Posterior vena cava (tissue), 2 donors: ENCODE measurements around the gene IMP4. TPM values are rescaled to one million over a fixed set of nuclear protein-coding genes. Genes with fewer than 3 reads are reported as not detected.
A peak's percentile ranks its signal among the peaks of the same experiment; 100 is the strongest.
"Not testable (repeated sequence)": the region's sequence is repeated elsewhere in the genome, so short reads cannot be mapped to it uniquely, and the experiment has no call there.

ENCODE experiments used
- DNase-seq: peaks from one replicate; pipeline ENCODE4 v3.0.0-alpha.2; 2020; ENCODE audit warnings: low spot score
- intact Hi-C, 2 donors: fragments of 100-400 bp; cut with DNase I; formaldehyde crosslinking; loops; one replicate each; pipeline versions ENCODE4 v1.14.1 to v1.14.2; 2022 to 2023
- long read RNA-seq, 2 donors: library from polyadenylated mRNA; unstranded; transcript quantifications; one replicate each; pipeline ENCODE4 v2.0.0, GENCODE V29; 2020 to 2021
- total RNA-seq, 2 donors: library from RNA; stranded (reverse); fragmentation: NEBNext Ultra II Directional; extraction: Animal tissue kit (Norgen Biotek cat#: 25700); gene quantifications; one replicate each; pipeline ENCODE4 v1.2.1, GENCODE V29; 2021
- donor health status: DM: yes; HTN: yes; CAD: no.
- donor health status: DM: yes; HTN: yes; CAD: no.

The IMP4 gene, protein sequence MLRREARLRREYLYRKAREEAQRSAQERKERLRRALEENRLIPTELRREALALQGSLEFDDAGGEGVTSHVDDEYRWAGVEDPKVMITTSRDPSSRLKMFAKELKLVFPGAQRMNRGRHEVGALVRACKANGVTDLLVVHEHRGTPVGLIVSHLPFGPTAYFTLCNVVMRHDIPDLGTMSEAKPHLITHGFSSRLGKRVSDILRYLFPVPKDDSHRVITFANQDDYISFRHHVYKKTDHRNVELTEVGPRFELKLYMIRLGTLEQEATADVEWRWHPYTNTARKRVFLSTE
- total RNA-seq = 10 to 100 TPM; 48.7 to 60.5 TPM
- long read RNA-seq, donor 1, transcript IMP4-201 (9 exons, 1,740 nt) = minor isoform, 6 of 21 reads
- long read RNA-seq, donor 1, transcript IMP4-208 (8 exons, 2,379 nt) = major isoform, 7 of 21 reads
- long read RNA-seq, donor 1, partial matches to known transcripts = 3 of 21 reads
- long read RNA-seq, donor 1, other reads (novel, unspliced or antisense) = 4 of 21 reads
- long read RNA-seq, donor 2, transcript IMP4-208 (8 exons, 2,379 nt) = minor isoform, 40 of 239 reads
- long read RNA-seq, donor 2, transcript IMP4-202 (9 exons, 822 nt) = minor isoform, 60 of 239 reads
- long read RNA-seq, donor 2, transcript IMP4-201 (9 exons, 1,740 nt) = major isoform, 88 of 239 reads
- long read RNA-seq, donor 2, partial matches to known transcripts = 12 of 239 reads
- long read RNA-seq, donor 2, other reads (novel, unspliced or antisense) = 29 of 239 reads

DNA sequence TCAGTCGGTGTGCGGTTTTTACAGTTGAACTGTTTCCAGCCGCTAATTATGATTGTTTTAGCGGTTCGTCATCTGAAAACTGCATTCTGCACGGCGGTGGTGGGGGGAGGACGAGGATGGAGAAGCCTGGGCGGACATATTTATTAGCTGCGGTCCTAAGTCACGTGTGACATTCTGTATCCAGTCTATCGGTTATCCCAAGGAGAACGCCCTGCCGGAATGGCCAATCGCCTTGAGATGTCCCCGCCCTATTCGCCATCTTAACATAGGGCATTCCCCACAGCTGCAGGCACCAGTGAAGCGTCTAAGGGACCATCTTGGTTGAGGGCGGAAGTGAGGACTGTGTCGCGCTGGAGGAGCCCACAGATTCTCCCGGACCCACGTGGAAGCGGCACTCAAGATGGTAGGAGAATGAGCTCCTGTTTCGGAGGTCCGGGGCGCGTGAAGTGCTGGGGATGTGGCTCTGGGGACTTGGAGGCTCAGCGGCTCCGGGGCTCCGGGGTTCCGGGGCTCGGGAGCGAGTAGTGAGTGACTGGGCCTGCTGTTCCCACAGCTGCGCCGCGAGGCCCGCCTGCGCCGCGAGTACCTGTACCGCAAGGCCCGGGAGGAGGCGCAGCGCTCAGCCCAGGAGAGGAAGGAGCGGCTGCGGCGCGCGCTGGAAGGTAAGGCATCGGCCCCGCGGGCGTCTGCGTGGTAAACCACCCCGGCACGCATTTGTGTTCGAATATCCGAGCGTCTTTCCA is at the start of gene IMP4:
Gene IMP4, plus strand, starts transcription at position 365 of the 743 bp plus-strand sequence. Its CDS starts 36 bp downstream, at position 401.
- peak; percentile 98 for DNase-seq
- intact Hi-C loops = no loop called here

DNA sequence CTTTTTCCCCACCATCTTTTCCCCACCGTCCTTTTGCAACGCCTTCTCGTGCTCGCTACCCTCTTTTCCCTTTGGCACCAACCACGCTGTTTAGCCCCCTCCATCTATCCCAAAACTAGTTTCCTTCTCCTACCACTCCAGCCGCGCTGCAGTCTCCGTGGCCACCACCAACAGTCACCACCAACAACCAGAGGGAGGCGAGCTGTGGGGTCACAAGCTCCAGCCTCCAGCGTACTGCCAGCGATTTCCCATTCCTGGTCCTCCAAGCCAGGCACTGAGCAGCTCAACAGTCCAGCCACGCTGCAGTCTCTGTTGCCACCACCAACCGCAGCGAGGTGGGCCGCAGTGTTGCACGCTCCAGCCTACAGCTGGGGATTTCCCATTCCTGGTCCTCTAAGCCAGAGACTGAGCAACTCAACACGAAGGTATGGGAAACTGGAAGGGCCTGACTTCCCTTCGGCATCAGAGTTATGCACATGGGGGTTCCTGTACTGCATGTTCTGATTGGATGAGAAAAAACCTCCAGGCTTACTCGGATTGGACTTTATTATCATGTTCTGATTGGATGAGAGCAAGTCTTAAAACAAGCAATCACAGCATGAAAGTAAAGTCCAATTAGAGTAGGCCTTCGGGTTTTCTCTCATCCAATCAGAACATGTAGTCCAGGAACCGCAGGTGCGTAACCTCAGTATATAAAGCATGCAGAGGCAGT is 42.3 kb upstream of the IMP4 start:
- intact Hi-C loops = no loop called here
- DNase-seq = no peak

DNA sequence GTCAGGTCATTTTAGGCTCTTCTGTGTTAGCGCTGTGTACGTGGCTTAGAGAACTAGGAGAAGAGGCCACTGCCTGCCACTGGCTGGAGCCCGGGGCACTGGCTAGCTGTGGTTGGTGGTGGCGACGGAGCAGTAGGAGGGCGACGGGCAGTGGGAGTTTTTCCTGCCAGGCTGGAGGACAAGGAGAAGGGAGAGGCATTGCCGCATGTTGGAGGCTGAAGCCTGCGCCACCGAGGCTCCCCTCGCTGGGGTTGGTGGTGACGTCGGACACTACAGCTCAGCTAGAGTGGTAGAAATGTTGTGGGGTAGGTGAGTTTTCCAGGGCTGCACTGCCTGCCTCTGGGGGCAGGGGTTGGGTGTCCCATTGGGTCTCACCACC is 41.7 kb upstream of the IMP4 start:
- intact Hi-C loops = no loop called here
- DNase-seq = no peak

DNA sequence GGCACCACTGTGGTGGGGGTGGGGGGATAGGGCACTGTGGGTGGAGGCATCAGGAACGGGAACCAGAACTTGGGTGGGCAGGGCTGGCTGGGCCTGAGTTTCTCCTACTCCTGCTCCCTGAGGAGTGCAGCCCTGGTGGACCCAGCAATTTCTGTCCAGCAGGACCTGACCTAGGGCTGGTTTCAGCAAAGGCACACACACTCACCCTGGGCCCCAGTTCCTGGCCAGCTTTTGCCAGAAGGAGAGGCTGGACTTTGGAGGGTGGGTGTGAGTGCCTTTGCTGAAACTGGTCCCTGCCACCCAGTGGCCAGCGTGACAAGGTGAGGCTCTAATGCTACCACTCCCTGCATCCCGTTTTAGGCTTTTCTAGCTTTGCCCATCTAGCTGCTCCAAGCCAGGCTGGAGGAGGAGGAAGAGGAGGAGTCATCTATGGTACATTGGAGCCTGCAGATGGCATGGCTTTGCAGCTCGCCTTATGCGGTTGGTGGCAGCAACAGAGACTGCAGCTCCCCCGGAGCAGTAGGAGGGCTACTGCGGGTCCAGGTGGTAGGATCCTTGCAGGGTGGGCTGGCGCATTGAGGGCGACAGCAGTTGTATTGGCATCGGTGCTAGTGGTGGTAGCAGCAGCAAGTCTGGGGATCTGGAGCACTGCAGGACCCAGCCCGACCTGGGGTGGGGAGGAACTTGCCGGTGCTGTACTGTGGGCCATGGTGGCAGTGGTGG is 40.4 kb upstream of the IMP4 start:
- intact Hi-C loops = no loop called here
- DNase-seq = no peak

DNA sequence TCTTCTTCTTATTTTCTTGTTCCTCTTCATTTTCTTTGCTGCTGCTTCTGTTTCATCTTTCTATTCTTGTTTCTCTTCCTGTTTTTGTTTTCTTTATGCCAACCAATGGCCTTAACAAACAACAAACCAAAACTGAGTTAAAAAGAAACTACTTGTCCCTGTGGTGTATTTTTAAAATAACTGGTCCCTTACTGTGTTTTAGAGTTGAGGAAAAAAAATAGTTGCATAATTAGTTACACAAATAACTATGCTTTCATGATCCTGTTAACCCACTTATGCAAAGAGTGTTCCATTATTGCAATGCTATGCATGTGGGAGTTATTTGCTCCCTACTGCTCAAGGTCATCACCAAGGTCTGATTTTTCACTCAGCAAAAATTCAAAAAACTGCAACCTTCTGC is 39.5 kb upstream of the IMP4 start:
- intact Hi-C loops = no loop called here
- no peak for DNase-seq

DNA sequence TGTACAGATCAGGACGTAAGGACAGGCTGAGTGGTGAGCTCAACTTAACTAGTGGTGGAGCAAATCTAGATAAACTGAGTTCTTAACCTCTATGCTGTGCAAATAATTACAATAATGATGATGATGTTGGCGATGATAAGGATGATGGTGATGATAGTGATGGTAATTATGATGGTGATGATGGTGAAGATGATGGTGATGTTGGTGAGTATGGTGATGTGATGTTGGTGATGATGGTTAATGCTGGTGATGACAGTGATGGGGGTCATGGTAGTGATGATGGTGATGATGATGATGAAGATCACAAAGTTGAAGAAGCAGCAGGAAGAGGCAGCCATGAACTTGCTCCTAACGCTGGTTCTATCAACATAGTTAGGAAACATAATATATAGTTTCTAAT is 38.0 kb upstream of the IMP4 start:
- intact Hi-C loops = no loop called here
- no peak for DNase-seq

DNA sequence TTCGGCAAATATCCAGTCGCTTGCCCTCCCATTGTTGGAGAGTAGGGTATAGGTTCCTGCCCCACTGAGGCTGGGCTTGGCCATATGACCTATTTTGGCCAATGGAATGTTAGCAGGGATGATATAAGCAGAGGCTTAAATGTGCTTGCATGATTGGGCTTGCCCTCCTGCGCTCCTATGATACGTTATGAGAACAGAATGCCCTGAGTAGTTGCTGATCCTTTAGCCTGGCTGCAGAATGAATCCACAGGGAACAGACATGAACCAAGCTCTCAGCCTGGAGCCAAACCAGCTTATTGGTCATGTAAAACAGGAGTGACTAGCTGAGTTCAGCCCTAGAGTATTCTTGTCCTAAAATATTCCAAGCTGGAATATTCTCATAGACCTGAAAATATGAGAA is 34.8 kb upstream of the IMP4 start:
- intact Hi-C loops = no loop called here
- no peak for DNase-seq

DNA sequence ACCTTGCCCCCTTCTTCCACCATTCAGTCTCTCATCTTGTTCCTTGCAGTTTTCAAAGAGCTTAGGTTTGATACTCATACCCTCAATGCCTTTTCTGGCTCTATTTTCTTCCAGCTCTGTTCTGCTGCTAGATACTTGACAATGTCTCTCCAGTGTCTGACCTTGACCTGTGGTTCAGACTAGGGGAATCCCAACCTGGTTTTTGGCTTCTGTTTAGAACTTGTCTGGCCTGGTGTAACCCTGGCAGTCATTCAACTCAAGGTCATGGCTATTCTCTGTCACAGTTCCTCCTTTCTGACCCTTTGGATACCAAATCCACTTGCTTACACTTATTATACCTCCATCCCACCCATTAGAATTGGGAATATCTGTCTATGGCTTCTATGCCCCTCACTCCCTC is 31.8 kb upstream of the IMP4 start:
- no peak for DNase-seq

DNA sequence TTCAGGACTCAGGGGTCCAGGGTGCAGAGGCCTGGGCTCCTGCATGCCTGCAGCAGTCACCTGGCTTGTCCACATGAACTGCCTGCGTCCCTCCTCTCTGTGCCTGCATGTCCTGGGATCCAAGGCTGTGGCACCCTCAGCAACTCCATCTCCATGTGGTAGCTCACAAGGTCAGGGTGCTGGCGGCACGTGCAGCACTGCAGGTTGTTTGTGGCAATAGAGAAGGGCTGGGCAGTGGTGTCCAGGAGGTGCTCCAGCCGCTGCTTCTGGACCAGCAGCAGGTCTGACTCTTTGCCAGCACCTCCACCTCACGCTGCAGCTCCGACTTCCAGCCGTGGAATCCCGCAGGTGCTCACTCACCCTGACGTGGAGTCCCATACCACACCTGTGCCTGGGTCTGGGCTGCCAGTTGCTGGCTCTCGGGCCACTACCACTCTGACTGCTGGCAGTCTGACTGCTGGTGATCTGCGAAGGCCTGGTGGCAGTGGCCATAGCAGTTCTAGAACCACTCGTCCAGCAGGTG is 28.8 kb upstream of the IMP4 start:
- no peak for DNase-seq
- intact Hi-C loops = loop anchor here in 1 of 2 donors (1.0 kb wide), 1 partner anchor 32 kb away; no protein-coding TSS in a partner anchor

More for the DNA sequence above, 31.8 kb upstream of the IMP4 start:
- intact Hi-C loops = no loop called here

DNA sequence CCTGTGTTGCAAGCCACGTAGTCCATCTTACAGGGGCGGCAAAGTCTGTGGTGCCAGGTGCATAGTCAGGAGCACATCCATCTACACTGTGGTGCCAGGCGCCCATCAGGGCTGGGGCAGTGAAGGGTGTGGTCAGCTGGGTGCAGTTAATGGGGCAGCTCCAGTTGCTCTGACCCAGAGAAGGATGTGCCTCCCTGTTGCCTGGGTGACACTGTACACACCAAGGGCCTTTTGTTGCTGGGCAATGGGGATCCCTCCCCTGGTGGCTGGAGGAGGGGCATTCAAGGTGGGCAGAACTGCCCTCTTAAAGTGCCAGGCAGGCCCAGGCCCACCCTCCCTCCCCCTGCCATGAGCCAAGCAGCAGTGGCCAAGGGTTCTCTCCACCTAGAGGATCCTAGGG is 28.3 kb upstream of the IMP4 start:
- intact Hi-C loops = loop anchor here in 1 of 2 donors (1.0 kb wide), 1 partner anchor 32 kb away; no protein-coding TSS in a partner anchor
- DNase-seq = no peak

DNA sequence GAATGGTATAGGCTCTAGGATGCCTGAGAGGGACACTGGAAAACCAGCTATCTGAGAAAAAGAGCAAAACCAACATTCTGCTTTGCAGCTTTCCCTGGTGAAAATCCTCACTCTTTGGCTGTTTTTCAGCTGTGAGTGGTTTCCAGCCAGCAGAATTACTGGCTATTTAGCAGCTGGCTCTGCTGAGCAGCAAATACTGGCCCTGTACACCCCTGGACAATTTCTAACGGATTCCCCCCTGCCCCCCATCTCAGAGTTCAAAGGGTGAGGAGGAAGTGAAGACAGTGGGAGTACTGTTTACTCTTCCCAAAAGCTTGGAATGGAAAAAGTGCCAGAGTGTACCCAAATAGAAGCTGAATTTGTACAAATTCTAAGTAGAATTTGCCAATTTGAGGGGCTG is 26.1 kb upstream of the IMP4 start:
- no peak for DNase-seq
- intact Hi-C loops = no loop called here

DNA sequence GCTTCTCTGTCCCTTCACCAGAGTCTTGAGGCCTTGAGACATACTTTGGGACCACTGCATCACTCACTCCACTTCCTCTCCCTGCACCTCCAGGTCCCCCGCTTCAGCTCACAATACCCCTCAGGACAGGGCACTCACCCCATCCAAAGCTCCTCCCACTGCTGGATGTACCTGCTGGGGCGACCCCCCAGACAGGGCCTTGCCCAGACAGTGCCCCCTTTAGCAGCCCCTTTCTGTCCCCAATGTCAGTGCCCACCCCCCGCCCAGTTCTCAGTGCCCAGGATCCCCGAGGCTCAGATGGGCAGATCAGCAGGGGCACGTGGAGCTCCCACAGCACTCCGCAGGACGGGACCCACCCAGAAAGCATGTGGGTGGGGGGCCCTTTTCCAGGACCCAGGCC is 23.8 kb upstream of the IMP4 start:
- intact Hi-C loops = no loop called here
- no peak for DNase-seq

DNA sequence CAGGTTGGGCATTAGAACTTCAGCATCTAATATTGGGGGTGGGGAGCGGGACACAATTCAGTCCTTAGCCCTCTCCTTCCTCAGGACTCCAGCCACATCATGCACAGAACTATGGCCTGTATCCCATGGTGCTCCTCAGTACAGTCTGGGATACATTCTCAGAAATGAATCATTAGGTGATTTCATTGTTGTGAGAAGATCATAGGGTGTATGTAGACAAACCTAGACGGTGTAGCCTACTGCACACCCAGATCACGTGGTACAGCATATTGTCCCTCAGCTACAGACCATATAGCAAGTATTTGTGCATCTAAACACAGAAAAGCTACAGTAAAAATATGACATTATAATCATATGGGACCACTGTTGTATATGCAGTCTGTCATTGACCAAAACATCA is 23.2 kb upstream of the IMP4 start:
- intact Hi-C loops = no loop called here
- no peak for DNase-seq

DNA sequence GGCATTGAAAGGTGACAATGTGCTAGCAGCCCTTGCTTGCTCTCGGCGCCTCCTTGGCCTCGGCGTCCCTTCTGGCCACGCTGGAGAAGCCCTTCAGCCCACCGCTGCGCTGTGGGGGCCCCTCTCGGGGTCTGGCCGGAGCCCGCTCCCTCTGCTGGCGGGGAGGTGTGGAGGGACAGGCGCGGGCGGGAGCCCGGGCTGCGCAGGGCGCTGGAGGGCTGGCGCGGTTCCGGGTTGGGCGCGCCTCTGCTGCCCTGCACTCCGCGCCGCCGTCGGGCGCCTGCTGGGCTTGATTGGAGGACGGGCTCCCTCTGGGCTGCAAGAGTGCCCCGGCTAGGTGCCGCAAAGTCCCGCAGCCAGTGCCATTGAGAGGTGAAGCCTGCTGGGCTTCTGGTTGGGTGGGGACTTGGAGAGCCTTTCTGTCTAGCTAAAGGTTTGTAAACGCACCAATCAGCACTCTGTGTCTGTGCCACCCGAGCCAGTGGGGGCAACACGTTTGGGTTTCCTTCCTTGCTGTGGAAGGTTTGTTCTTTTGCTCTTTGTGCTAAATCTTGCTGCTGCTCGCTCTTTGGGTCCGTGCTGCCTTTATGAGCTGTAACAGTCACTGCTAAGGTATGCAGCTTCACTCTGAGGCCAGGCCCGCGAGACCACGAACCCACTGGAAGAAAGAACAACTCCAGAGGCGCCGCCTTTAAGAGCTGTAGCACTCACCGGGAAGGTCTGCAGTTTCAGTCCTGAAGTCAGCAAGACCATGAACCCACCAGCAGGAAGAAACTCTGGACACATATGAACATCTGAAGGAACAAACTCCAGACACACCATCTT is 14.8 kb upstream of the IMP4 start:
- no peak for DNase-seq
- intact Hi-C loops = no loop called here

DNA sequence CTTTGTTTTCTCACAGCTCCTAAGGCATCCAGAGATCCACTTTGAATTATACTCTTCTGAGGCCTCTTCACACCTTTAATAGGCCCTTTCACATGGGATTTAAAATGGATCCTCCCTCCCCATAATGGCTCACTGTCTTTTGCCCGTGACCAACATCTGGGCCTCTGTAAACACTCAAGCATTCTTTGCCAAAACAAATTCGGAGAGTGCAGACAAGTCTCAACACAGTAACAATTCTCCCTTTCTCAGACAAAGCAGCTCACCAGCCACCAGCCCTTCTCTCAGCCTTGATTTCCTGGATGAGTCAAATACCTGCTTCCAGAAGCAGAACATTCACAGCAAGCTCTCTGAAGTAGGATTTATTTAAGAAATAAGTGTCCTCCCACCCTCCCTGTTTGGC is 14.0 kb upstream of the IMP4 start:
- intact Hi-C loops = no loop called here
- no peak for DNase-seq

DNA sequence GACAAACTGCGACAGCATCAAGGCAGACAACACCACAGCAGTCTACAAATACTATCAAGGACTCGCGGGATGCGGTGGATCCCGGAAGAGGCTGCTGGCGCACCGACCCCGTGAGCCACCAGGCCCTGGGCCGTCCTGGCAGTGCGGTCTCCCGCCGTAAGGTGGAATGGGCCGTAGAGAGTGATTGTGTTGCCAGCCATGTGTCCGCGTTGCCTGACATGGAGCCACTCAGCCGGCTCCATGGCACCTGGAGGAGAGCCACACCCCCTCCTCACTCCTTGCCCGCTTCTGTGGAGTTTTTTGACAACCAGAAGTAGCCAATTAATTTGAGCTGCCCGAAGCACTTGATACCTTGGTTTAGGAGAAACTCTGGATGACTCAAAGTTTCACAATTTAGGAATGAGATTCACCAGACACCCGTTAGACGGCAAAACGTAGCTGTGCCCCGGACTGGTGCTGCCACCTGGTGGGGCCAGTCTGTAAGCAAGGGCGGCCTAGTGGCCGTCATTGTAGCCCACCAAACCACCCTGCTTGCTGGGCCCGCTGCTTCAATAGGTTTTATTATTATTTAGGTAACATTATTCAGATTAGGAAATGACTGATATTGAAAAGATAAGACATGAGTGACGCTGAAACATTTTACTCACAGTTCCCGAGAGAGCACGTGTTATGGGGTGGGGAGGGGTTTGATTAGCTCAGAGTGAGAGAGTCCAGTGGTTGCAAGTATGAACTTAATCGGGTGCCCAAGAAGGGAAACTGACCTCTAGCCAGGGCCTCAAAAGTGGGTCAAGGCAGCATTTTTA is 10.2 kb upstream of the IMP4 start:
- intact Hi-C loops = loop anchor here in 1 of 2 donors (10.0 kb wide), 1 partner anchor 148 kb away; the partner anchor contains the start of genes MZT2B and SMPD4
- DNase-seq = peak; percentile 92

DNA sequence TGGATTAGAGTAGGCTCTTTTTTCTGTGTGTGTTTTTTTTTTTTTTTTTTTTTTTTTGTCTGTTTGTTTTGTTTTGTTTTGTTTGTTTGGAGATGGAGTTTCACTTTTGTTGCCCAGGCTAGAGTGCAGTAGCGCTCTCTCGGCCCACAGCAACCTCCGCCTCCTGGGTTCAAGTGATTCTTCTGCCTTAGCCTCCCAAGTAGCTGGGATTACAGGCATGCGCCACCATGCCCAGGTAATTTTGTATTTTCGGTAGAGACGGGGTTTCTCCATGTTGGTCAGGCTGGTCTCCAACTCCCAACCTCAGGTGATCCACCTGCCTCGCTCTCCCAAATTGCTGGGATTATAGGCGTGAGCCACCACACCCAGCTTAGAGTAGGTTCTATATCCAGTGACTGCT is 9.4 kb upstream of the IMP4 start:
- not testable (repeated sequence) for DNase-seq
- intact Hi-C loops = loop anchor here in 1 of 2 donors (10.0 kb wide), 1 partner anchor 148 kb away; the partner anchor contains the start of genes MZT2B and SMPD4
